ENCODE data around the gene NPB. TPM values are rescaled to one million over a fixed set of nuclear protein-coding genes. Genes with fewer than 3 reads are reported as not detected.
"Not testable (repeated sequence)": the region's sequence is repeated elsewhere in the genome, so short reads cannot be mapped to it uniquely, and the experiment has no call there.

Gene NPB
- total RNA-seq, 1 donor from 2014 or later = not detected

DNA sequence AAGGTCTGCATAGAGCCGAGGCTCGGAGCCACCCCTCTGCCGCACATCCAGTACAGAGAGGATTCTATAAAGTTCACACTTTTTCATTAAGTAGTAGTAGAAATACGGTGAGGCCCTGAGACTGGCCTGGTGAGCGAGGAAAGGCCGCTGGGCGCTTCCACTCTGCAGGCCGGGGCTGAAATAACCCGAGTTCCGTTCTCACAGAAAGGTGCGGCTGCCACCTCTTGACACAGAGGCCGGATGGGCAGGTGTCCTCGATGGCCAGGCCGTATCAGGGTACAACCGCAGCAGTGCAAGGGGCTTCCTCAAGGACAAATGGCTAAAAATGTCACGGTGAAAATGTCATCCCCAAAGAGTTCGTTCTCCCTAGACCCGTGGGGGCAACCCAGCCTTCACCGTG lies 9.9 kb downstream of the NPB start:
- no peak for DNase-seq (ENCODE audit: low read depth in 2 of 2)

DNA sequence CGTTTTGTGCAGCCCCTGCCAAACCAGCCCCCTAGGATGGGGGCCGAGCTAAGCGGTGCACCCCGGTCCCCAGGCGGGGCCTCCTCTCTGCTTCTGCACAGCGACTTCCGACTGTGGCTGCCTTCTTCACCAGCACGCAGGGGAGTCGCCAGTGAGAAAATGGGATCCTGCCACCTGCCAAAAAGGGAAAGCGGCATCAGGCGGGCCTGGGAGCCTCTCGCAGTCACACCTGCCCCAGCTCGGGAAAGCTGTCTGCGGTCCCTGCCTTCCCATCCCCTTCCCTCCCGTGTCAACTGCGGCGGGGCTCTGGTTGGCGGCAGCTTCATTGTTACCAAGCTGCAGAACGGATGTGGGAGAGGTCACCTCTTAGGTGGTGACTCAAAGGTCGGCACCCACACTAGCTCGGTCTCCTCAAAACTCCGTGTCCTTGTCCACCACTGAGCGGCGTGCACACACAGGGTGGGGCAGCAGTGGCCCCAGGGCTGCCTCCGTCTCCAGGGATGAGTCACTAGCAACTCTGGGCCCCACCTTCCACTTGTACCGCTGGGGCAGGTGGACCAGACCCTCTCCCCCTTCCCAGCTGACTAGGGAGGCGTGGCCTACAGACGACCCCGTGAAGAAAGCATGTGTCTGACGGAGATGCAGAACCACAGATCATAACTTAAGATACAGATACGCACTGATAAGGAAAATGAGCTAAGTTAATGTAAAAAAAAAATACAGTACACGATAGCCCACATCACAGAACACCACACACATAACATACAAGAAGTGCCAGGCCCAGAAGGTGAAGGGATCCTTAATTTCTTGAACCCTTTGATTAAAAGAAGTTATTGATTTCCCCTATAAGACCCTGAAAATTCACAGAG lies 10.6 kb downstream of the NPB start:
- no peak for DNase-seq (ENCODE audit: low read depth in 2 of 2)

DNA sequence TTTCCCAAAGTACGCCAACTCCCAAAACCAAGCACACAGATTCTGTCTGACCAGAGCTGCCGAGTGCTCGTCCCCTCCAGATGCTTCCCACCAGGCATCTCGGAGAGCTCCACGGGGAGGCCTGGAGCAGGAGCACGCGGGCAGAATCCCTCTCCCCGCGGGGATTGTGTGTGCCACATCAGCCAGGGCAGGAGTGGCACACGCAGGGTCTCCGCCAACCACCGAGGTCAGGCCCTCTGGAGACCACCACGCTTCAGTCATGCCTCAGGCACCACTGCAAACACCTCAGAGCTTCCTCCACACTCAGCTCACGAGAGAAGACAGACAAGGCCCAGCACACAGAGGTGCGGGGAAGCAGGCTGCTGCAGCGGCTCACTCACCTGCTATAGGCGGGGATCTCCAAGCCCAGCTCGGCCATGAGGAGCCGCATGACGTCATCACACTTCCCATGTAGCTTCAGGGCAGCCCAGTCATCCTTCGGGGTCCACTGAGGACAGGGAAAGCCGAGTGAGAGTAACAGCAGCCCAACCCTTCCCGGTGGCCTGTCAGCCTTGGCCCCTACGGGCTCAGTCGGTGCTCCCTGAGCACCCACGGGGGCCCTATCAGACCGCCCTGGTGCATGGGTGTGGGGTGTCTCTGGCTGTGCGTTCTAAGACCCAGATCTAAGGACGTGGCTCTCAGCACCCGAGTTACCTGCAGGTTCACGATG lies 11.5 kb downstream of the NPB start:
- DNase-seq (ENCODE audit: low read depth in 2 of 2) = no peak

DNA sequence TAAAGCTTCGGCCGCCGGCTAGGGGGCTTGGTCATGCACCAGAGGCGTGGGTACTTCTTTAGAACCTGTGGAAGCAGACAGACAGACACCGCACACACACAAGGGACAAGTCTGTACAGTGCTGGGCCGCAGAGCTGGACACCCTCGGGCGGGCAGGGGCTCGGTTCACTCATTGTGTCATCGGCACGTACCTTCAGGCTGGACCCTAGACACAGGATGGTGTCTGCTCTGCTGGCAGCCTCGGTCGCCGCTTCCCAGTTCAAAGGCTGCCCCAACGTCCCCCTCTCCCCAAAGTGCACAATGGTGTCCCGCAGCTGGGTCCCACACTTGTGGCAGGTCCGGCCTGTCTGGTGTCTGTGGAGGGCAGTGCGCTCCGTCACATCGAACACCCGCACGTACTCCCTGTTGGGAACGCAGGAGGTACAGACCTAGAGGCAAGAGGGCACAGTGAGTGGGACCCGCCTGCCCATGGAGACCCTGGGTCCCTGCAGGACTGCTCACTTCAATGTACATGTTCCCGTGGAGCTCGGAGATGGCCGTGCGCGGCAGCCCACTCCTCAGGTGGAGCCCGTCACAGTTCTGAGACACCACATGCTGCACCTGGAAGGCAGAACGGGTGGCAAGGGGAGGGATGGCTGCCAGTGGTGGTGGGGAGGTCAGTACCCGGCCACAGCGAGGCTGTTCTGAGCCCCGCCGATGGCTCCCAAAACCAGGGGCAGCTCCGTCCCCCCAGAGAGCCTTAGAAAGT lies 12.2 kb downstream of the NPB start:
- DNase-seq (ENCODE audit: low read depth in 2 of 2) = no peak

DNA sequence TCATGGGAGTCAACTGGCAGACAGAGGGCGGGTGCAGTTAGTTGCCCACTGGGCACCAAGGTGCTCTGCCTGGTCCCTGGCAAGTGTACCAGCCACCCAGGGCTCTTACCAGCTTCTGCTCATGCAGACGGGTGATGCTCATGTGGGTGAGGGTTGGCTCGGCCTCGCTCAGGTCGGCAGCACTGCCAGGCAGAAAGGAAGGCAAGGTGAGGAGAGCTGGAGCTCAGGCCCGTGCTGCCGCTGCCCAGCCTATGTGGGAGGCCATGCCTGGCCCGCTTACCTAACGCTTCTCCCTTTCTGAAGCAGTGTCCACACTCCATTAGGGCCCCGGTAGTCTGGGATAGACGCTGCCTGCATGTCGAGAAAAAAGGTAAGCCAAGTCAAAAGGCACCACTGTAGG lies 13.3 kb downstream of the NPB start:
- no peak for DNase-seq (ENCODE audit: low read depth in 2 of 2)

DNA sequence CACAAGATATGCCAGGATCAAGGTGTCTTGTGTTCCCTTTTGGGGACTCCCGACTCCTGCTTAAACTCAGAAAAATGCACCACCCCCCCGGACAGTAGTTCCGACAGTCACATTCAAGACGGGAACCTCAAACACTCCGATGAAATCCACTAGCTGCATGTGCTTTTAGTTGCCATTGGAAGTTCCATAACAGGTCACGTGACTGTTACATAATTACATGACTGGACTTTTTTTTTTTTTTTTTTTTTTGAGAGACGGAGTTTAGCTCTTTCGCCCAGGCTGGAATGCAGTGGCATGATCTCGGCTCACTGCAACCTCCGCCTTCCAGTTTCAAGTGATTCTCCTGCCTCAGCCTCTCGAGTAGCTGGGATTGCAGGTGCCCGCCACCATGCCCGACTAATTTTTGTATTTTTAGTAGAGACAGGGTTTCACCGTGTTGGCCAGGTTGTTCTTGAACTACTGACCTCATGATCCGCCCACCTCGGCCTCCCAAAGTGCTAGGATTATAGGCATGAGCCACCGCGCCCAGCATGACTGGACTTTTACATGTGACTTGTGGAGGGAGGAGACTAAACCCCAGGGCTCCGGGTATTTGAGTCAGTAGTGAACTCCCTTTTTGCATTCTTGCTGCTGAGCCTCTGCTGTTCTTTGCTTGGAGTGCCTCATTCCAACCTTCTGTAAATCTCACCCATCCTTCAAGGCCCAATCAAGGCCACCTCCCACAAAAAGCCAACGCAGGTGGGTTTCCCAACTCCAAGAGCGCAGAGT lies 14.4 kb downstream of the NPB start:
- no peak for DNase-seq (ENCODE audit: low read depth in 2 of 2)

DNA sequence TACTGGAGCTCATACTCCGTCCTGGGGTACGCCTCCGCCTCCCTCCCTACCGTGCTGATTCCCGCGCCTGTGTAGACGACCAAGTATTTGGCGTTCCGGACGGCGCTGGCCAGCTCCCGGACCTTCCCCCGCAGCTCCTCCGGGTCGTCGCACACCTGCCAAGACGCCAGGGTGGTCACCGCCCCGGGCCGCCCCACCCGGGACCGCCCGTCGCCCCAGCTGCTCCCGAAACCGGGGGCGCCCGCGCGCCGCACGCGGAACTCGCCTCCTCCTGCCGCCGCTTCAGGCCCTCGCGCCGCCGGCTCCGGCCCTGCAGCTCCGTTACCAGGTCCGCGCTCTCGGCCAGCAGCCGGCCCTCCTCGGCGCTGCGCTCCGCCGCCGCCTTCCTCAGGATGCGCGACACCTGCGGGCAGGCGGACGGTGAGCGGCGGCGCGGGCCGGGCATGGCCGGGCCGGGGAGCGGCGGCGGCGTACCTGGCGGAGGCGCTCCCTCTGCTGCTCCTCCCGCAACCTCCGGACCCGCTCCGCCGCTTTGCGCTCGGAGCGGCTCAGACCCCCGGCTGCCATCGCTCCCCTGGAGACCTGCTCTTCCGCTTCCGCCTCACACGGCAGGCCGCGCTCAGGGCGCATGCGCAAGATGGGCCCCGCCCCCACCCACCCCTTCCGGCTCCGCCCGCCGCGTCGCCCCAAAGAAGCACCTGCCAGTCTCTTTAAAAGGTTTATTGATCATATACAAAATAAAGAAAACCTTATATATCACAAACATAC lies 15.7 kb downstream of the NPB start, which contains the start of gene SIRT7:
TSS of gene SIRT7 (minus strand) at position 612 of the 768 bp plus-strand sequence. CDS start at position 567, 45 bp downstream.
- DNase-seq (ENCODE audit: low read depth in 2 of 2) = peak; percentile 40 to 73

DNA sequence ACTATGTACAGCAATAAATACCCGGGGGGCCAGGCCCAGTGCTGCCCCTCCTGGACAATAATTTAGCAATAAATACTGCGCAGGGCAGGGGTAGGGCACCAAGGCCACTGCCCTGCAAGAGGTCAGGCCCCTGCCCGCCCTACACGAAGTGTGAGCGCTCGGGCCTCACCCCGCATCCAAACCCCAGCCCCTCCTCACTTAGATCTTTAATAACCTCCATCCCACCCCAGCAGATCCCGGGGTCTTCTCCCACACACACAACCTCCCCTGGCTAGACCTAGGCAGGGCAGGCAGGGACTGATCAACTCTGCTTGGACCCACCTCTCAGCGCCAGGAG lies 16.3 kb downstream of the NPB start:
- not testable (repeated sequence) for DNase-seq (ENCODE audit: low read depth in 2 of 2)

DNA sequence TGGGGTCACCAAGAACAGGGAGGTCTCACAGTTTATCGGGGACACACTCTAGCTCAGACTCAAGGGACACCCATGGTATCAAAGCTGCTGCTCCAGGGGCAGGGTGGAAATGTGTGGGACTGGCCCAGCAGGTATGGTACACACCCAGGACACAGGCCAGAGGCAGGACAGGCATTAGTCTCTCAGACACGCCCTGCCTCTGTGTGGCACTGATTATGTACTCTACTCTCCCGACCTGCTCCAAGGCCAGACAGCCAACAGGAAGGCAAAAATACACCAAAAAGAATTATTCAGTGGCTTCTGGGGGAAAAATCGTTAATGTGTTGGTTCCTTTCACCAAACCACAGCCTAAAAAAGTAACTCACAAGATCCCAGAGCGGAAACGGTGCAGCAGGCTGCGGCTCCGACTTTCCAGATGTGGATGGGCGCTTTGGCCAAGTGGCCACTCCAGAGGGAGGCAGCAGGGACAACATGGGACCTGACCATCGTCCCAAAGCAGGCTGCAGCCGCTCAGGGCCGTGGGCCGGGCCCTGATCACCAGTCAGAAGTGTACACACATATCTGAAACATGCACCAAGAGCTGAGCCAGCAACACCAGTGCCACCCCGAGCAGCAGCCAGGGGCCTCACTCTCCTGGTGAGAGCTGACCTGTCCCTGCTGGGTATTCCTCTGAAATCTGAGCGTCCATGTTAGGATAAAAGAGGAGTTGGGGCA lies 17.0 kb downstream of the NPB start:
- no peak for DNase-seq (ENCODE audit: low read depth in 2 of 2)

DNA sequence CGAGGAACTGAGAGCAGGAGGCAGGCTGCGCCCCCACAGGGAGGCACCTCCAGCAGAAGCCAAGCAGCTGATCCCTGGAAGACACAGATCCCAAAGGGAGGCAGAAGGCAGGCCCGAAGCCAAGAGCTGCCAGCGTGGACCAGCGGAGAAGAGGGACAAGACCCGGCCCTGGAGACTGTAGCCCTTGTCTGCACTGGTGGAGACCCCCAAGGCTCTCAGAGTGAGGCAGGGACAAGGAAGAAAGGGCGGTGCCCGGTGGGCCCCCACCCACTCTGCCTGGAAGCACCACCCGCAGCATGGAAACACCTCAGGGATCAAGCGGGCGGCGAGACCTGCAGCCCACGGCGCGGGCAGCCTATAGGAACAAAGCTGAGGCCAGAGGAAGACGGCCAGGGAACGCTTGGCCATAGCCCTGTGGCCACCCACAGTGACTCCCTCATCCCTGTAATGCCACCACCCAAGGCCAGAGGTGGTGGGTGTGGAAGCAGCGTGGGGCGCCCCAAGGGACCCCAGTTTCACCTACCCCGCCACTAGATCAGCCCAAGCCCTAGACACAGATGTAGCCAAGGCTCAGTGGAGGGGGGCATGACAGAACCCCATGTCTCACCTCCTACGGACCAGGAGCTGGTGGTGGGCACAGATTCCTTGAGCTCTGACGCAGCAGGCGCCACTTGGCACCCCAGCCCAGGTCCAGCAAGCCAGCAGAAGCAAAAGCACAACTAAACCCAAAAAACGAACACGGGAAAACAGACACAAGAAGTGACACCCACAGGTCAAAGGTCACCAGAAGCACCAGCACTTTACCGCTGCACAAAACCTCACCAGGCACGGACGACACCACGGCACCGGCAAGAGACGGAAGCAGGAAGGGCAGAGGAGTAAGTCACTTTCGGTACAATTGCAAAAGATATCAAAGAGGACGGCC lies 18.8 kb downstream of the NPB start:
- no peak for DNase-seq (ENCODE audit: low read depth in 2 of 2)

DNA sequence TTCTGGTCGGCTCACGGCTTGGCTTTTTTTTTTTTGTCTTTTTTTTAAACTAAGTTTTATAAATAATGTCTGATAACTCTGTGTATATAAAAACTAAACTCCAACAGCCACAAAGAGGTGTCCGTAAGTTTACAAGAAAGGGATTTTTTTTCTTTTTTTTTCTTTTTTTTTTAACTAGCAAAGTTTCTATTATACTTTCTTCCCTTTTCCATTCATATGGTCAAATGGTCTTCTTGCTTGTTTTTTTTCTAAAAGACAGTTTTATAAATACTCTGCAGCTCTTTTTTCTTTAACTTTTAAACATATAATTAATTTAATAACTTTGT lies 19.5 kb downstream of the NPB start:
- DNase-seq (ENCODE audit: low read depth in 2 of 2) = no peak

DNA sequence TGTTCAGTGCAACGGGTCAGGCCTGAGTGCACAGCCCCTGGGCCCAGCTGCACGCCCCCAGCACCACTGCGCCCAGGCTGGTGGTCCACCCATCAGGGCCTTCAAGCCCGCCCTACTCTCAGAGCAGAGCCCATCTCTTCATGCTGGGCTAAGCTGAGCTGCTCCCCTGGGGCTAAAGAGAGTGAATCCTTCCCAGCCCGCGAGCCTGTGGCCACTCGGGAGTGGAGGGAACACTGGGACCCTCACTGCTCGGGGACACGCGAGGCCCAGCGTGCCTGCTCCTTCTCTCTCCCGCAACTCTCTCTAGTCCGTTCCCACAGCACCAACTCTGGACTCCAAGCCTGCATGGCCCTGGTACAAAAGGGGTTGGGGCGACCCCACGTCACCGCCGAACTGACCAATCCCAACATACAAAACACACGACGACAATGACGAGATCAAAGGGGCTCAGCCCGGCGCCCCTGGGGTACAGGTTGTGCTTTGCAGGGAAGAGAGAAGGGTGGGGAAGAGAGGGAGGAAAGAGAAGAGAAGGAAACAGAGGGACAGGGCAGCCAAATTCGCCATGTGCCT lies 20.0 kb downstream of the NPB start:
- no peak for DNase-seq (ENCODE audit: low read depth in 2 of 2)

DNA sequence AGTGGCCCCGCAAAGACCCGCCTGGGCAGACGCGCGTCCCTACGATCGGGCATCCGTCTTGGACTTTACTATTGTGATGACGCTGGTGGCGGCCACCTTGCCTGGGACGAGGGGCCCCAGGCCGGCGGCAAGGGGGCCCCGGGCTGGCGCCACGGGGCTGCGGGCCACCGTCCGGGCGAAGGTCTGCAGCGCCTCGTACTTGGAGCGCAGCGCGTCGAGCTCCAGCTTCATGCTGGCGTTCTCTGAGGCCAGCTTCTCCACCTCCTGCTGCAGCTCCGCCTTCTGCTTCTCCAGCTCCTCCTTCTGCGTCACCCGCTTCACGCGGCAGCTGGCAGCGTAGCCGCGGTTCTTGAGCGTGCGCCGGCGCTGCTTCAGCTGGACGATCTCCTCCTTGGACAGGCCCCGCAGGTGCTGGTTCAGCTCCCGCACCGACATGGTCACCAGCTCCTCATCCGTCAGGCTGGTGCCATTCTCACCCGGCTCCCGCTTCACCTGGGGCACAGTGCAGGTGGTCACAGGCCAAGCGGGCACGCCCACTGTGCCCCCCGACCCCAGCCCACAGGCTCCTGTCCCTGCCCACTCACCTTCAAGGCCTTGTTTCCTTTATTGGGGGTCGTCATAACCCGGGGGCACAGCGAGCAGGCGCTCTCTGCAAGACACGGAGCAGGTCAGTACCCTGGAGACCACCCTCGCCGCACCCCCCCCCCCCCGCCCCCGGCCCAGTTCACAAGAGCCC lies 20.7 kb downstream of the NPB start:
- DNase-seq (ENCODE audit: low read depth in 2 of 2) = no peak

DNA sequence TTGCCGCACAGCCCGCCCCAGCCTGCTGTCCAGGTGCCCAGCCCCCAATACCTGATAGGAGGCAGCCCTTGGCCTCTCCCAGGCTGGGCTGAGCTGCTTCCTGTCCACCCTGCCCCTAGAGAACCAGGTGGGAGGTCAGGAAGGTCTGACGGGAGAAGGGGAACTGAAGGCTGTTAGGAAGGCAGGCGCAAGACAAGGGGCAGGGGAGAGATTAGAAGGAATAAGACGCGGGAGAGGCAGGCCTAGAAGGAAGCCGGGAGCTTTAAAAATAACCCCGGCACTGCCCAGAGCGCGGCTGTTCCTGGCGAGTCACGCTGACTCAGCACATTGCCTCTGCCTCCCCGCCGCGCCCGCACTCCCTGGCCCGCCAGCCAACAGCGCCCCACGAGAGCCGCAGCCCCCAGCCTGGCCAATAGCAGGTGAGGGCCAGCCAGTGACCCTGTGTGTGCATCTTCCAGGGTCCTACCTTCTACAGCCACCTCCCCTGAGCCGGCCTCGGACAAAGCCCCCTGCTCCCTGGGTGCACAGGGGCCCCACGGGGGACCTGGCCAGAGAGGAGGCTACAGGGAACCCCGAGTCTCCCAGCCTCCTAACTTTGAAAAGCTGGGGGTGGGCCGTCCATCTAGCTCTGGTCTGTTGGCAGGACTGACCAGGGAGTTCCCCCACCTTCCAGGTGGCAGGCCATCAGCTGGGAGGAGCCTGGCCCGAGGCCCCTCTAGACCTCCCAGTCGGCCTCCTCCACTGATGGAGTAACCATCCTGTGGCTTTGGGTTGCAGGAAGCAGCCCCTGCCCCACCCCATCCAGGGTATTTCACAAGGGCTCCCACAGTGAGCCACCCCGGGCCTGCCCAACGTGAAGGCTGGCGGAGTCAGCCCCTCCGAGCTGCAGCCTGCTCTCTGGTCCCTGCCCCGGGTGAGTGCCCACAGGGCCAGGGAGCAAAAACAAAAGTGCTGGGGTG lies 21.5 kb downstream of the NPB start:
- peak in 1 of 2 donors; percentile 36 for DNase-seq (ENCODE audit: low read depth in 2 of 2)

DNA sequence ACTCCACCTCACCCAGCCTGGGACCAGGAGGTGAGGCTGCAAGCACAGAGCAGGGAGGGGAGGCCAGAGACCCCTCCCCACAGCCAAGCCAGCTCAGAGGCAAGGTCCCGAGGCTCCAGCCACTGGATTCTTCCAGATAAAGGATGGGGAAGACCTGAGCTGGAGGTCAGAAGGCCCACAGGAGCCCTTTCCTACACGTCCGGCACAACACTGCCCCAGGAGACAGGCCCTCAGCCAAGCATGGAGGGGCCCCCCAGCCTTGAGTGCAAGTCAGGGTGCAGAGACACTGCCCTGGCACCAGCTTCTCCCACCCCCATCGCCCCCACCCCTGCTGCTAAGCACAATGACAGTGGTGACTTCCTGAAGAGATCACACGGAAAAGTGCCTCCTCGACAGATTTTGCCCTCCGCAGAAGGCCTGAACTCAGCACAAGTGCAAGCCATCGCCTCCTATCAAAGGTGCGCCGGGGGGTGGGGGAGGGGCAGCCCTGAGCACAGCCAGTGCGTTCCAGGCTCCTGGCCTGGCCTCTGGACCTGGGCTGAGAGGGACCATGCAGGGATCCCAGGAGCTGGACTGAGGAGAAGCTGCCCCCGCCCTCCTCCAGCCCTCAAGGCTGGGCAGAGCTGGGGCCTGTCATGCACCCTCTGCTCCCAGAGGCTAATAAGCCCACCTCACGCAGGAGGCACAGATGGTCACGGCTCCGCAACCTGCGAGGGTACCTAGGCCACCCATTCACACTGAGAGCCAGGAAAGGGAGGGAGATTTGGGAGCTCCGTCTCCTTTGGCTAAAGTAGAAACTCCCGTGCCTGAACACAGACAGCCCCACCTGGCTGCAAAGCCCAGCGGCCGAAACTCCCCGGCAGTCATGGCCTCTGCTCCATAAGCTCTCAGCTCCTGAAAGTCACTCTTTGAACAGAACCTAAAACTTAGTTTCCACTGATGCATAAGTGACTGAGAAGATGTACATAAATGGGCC lies 22.8 kb downstream of the NPB start:
- DNase-seq (ENCODE audit: low read depth in 2 of 2) = no peak

All from dermis microvascular lymphatic vessel endothelial cell (primary cell).